Hepatocyte (in vitro differentiated cells): Measurements from ENCODE around the gene GLCCI1.

Source experiments
- CTCF ChIP-seq: fragments of 200-600 bp; sonication (generic); IDR thresholded peaks from 2 replicates; pipeline ENCODE4 v1.5.1; 2016; ENCODE audit warnings: antibody characterized with exemption, mild to moderate bottlenecking; ENCODE audit not compliant: poor library complexity
- EZH2 ChIP-seq: fragments of 200-600 bp; sonication (generic); IDR thresholded peaks from 2 replicates; pipeline ENCODE4 v1.6.1; 2016; ENCODE audit warnings: antibody characterized with exemption, mild to moderate bottlenecking, borderline replicate concordance

GRCh38 chr7:8015100-8015745 is 46.6 kb downstream of the GLCCI1 start:
- TF ChIP-seq CTCF (no peak), EZH2 (no peak)
